ENCODE results near the gene PLVAP. TPM values are rescaled to one million over a fixed set of nuclear protein-coding genes. Genes with fewer than 3 reads are reported as not detected.

Gene PLVAP
- total RNA-seq, 4 donors from 2014 or later, result 9.1 to 38.3 (median 25.7) TPM

DNA sequence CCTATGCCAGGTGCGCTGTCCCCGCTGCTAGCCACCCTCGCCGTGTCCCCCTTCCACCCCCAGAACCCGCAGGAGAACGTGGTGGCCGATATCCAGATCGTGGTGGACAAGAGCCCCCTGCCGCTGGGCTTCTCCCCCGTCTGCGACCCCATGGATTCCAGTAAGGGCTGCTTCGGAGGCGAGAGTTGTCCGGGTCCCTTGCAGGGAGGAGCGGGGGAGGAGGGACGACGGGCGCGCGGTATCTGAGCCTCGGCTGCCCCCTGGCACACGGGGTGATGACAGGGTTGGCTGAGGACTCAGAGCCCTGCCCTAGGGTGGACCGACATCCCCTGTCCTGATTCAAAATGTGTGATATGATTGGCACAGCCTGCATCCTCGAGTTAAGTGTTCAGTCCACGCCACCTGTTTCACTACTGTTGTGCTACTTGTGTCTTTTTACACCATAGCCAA is 43.4 kb upstream of the PLVAP start:
- TF ChIP-seq CTCF (IDR thresholded peaks at IDR 0.05), result peak in 1 of 6 experiments; percentile 4
- no peak for TF ChIP-seq POLR2A (IDR thresholded peaks at IDR 0.05)

DNA sequence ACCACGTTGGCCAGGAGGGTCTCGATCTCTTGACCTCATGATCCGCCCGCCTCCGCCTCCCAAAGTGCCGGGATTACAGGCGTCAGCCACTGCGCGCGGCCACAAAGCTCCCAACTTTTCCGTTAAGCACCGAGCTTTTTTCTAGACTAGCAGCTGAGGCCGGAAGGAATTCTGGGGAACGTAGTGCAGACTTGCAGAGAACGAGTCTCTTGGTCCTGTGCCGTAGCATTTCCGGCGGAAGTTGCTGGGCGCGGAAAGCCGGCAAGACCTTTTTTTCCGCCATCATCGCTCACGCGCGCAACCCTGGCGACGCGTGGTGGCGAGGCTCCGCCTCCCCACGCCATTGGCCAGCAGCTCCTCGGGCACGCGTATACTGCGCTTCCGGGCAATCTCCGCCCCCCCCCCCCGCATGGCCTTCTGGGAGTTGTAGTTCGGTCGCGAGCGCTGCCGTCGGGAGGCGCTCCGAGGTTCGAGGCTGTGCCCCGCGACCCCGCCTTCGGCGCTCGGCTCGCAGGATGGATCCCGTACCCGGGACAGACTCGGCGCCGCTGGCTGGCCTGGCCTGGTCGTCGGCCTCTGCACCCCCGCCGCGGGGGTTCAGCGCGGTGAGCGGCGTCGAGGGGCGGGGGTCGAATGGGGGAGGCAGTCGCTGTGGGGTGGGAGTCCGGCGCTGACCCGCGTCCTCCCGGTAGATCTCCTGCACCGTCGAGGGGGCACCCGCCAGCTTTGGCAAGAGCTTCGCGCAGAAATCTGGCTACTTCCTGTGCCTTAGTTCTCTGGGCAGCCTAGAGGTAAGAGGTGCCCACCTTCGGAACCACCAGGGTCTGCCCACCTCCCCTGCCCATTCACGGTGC is 42.7 kb upstream of the PLVAP start, which contains the start of gene MVB12A:
Gene MVB12A, plus strand, starts transcription at position 427 of the 854 bp plus-strand sequence. Its CDS starts 89 bp downstream, at position 516.
- Histone ChIP-seq H3K4me3 (peak within 1 kb of the TSS; percentile 77 to 87 (median 82)), H3K4me1 (peaks cover 4 to 37% (median 10%) of the 10 kb centered on the region in 3 donors), H3K27me3 (peaks cover 0 to 3% (median 0%) of the 10 kb centered on the region in 4 donors), H3K27ac (peak within 1 kb of the TSS; percentile 86 to 93 (median 88)), H3K9me3 (no peaks in the 10 kb centered on the region), H3K36me3 (peaks cover 0 to 26% (median 0%) of the 10 kb centered on the region in 3 donors)
- 0% methylated on average over 3 to 4 of the region's 85 CpGs for WGBS, 2 donors
- intact Hi-C loops (cut with DNase I), result no loop called here
- peak; percentile 79 for DNase-seq
- TF ChIP-seq POLR2A (IDR thresholded peaks at IDR 0.05), result peak in 1 of 4 donors; percentile 12
- no peak for TF ChIP-seq CTCF (IDR thresholded peaks at IDR 0.05)

More for the DNA sequence above, 43.4 kb upstream of the PLVAP start:
- H3K36me3 ChIP-seq, result peaks cover 0 to 23% (median 0%) of the 10 kb centered on the region in 3 donors
- H3K4me3 ChIP-seq, result peak overlapping the region; percentile 77 to 87 (median 82)
- no peaks in the 10 kb centered on the region for H3K9me3 ChIP-seq
- H3K27ac ChIP-seq, result peak overlapping the region; percentile 81 to 93 (median 88)
- peaks cover 0 to 1% (median 0%) of the 10 kb centered on the region in 4 donors for H3K27me3 ChIP-seq
- 10% methylated on average over 3 to 6 of the region's 25 CpGs for WGBS, 2 donors
- no peak for DNase-seq
- intact Hi-C loops (cut with DNase I), result no loop called here
- H3K4me1 ChIP-seq, result peaks cover 4 to 40% (median 10%) of the 10 kb centered on the region in 3 donors

DNA sequence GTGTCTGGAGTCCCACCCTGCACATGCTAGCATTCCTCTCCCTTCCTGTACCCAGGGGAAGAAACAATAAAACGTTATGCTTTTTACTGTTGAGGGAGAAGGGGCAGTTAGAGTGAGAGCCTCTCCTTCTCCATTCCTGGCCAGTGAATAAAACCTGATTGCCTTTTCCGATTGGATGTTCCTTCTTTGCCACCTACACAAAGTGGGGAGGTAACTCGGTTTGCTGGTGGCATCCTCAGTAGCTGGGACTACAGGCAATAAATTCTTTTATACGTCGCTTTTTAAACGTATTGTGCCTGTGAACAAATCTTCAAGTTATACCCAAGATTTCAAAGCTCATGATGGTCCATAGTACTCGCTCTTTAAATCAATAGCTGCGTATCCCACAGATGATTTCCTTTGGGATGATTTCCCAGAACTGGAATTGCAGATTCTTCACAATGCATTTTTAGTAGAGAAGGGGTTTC is 42.0 kb upstream of the PLVAP start:
- TF ChIP-seq POLR2A (IDR thresholded peaks at IDR 0.05), result no peak
- Histone ChIP-seq H3K9me3 (no peaks in the 10 kb centered on the region), H3K27ac (peak overlapping the region; percentile 65 to 89 (median 84)), H3K4me3 (peak overlapping the region; percentile 24 to 84 (median 78)), H3K27me3 (peaks cover 0 to 3% (median 0%) of the 10 kb centered on the region in 4 donors), H3K4me1 (peaks cover 4 to 33% (median 5%) of the 10 kb centered on the region in 3 donors), H3K36me3 (peaks cover 0 to 32% (median 0%) of the 10 kb centered on the region in 3 donors)
- intact Hi-C loops (cut with DNase I), result no loop called here
- WGBS, 2 donors, result 27 to 30% methylated on average over 8 of the region's 8 CpGs
- DNase-seq, result no peak

DNA sequence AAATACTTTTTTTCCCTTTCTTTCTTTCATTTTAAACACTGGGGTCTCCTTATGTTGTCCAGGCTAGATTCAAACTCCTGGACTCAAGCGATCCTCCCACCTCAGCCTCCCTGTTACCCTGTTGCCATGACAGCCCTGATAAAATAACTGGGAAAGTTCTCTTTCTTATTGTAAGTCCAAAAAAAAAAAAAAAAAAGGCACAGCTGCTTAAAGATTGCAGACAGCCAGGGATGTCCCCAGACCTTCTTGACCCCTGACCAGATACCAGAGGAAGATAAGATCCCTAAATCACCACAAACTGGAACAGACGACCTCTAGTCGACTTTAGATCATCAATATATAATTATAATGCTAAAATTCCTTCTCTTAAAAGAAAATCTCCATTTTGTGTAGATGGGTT is 41.6 kb upstream of the PLVAP start:
- Histone ChIP-seq H3K27ac (peak overlapping the region in 2 of 4 donors; percentile 81 to 89), H3K4me1 (peaks cover 4 to 33% (median 5%) of the 10 kb centered on the region in 3 donors), H3K4me3 (peak overlapping the region in 1 of 4 donors; percentile 84), H3K36me3 (peaks cover 0 to 32% (median 0%) of the 10 kb centered on the region in 3 donors), H3K27me3 (peaks cover 0 to 3% (median 0%) of the 10 kb centered on the region in 4 donors), H3K9me3 (no peaks in the 10 kb centered on the region)
- intact Hi-C loops (cut with DNase I), result no loop called here
- WGBS, 2 donors, result 58 to 76% methylated on average over 3 of the region's 3 CpGs
- no peak for TF ChIP-seq POLR2A (IDR thresholded peaks at IDR 0.05)
- no peak for TF ChIP-seq CTCF (IDR thresholded peaks at IDR 0.05)
- DNase-seq, result no peak

DNA sequence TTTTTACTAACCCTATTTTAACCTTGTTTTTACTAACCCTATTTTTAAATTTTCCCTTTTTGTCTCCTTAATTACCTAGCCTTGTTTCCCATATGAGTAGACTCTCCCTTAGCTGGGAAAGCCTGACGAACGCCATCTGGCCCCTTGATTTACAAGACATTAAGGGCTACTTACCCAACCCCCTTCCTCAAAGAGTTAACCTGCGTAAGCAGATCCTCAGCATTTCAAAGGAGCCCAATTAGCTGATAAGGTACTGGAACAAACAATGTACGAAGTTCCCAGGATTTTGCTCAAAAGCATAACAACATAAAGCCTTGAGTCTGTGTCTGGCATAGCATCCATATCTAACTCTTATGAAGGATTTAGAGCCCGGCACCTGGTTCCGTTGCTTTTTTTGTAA is 38.0 kb upstream of the PLVAP start:
- WGBS, 2 donors, result 71 to 84% methylated on average over 6 of the region's 6 CpGs
- no peak overlapping the region for H3K27ac ChIP-seq

More for the DNA sequence above, 38.0 kb upstream of the PLVAP start:
- H3K4me3 ChIP-seq, result no peak overlapping the region
- TF ChIP-seq CTCF (IDR thresholded peaks at IDR 0.05) (no peak), POLR2A (IDR thresholded peaks at IDR 0.05) (no peak)
- peaks cover 0 to 3% (median 0%) of the 10 kb centered on the region in 4 donors for H3K27me3 ChIP-seq
- intact Hi-C loops (cut with DNase I), result no loop called here
- H3K36me3 ChIP-seq, result peaks cover 0 to 28% (median 0%) of the 10 kb centered on the region in 3 donors
- peaks cover 4 to 23% (median 5%) of the 10 kb centered on the region in 3 donors for H3K4me1 ChIP-seq
- H3K9me3 ChIP-seq, result no peaks in the 10 kb centered on the region
- DNase-seq, result no peak
